HepG2 (cell line): Measurements from ENCODE around the gene TSHZ2. TPM values are rescaled to one million over a fixed set of nuclear protein-coding genes. Genes with fewer than 3 reads are reported as not detected.

Source experiments
- CENPX ChIP-seq: sonication (generic); formaldehyde crosslinking; IDR thresholded peaks from 2 replicates; pipeline ENCODE4 v1.9.0; 2021; ENCODE audit warnings: mild to moderate bottlenecking, missing genetic modification reagents, moderate library complexity
- FOXM1 ChIP-seq: sonication (generic); formaldehyde crosslinking; IDR thresholded peaks from 2 replicates; pipeline ENCODE4 v1.5.0; 2020; ENCODE audit warnings: missing genetic modification reagents
- MAFG ChIP-seq: sonication (generic); formaldehyde crosslinking; IDR thresholded peaks from 2 replicates; pipeline ENCODE4 v1.5.1; 2020; ENCODE audit warnings: mild to moderate bottlenecking, missing genetic modification reagents
- NCOA1 ChIP-seq: sonication (generic); formaldehyde crosslinking; IDR thresholded peaks from 2 replicates; pipeline ENCODE4 v1.9.0; 2021; ENCODE audit warnings: missing genetic modification reagents
- NFIC ChIP-seq: IDR thresholded peaks from 2 replicates; pipeline ENCODE4 v1.6.1; 2012; ENCODE audit warnings: mild to moderate bottlenecking, low read length, inconsistent platforms
- RAD21 ChIP-seq: fragments of 450-650 bp; formaldehyde crosslinking; IDR thresholded peaks from 2 replicates; pipeline ENCODE4 v1.5.0; 2020; ENCODE audit warnings: mild to moderate bottlenecking
- SRY ChIP-seq: sonication (generic); formaldehyde crosslinking; IDR thresholded peaks from 2 replicates; pipeline ENCODE4 v1.8.0; 2022; ENCODE audit warnings: mild to moderate bottlenecking, missing genetic modification reagents
- WIZ ChIP-seq: sonication (generic); formaldehyde crosslinking; IDR thresholded peaks from 2 replicates; pipeline ENCODE4 v1.5.1; 2020; ENCODE audit warnings: mild to moderate bottlenecking, missing genetic modification reagents
- ZNF264 ChIP-seq: sonication (generic); formaldehyde crosslinking; IDR thresholded peaks from 2 replicates; pipeline ENCODE4 v1.4.0; 2020; ENCODE audit warnings: missing genetic modification reagents
- ZNF577 ChIP-seq: sonication (generic); formaldehyde crosslinking; IDR thresholded peaks from 2 replicates; pipeline ENCODE4 v1.4.0; 2020; ENCODE audit warnings: mild to moderate bottlenecking, low read depth, missing genetic modification reagents, borderline replicate concordance
- ZNF773 ChIP-seq: sonication (generic); formaldehyde crosslinking; IDR thresholded peaks from 2 replicates; pipeline ENCODE4 v1.4.0; 2020; ENCODE audit warnings: missing genetic modification reagents, borderline replicate concordance
- ZSCAN9 ChIP-seq: IDR thresholded peaks from 2 replicates; pipeline ENCODE4 v1.6.1; 2016; ENCODE audit warnings: borderline replicate concordance
- polyA plus RNA-seq, 8 experiments: library from polyadenylated mRNA; depleted of rRNA in 3 of 8; stranded (reverse) in 7 of 8; unstranded in 1 of 8; fragments of >200 nt; fragmentation: Illumina TruSeq in 4 of 8; extraction: Trizol in 4 of 8; gene quantifications; 2 replicates each; pipeline versions ENCODE4 v1.2.1 to v1.2.3, GENCODE V29; 2011 to 2016; ENCODE audit warnings: low read depth in 4 of 8, missing spikeins in 1 of 8, mixed read lengths in 1 of 8; ENCODE audit not compliant: insufficient read depth in 1 of 8
- total RNA-seq, 5 experiments: library from RNA; depleted of rRNA; stranded (reverse); fragments of >200 nt; fragmentation: Illumina TruSeq; extraction: Trizol; gene quantifications; 2 replicates each; pipeline ENCODE4 v1.2.3, GENCODE V29; 2016; ENCODE audit warnings: low read depth in 1 of 5
- TF ChIP-seq, protein P1 (sequence below): sonication (generic); formaldehyde crosslinking; IDR thresholded peaks from 2 replicates; pipeline ENCODE4 v1.9.0; 2021; ENCODE audit warnings: missing genetic modification reagents, mild to moderate bottlenecking, borderline replicate concordance
- TF ChIP-seq, protein P2 (sequence below): sonication (generic); formaldehyde crosslinking; conservative IDR thresholded peaks from 2 replicates; pipeline ENCODE4 v1.5.0; 2020; ENCODE audit warnings: missing genetic modification reagents
- TF ChIP-seq, protein P3 (sequence below): sonication (generic); formaldehyde crosslinking; IDR thresholded peaks from 2 replicates; pipeline ENCODE4 v1.4.0; 2020; ENCODE audit warnings: mild to moderate bottlenecking, missing genetic modification reagents
- TF ChIP-seq, protein P4 (sequence below): sonication (generic); formaldehyde crosslinking; IDR thresholded peaks from 2 replicates; pipeline ENCODE4 v1.9.0; 2021; ENCODE audit warnings: mild to moderate bottlenecking, missing genetic modification reagents

Gene TSHZ2
- total and polyA plus RNA-seq, 2 of the 13 experiments (the other 11 are each of a cell fraction or from before 2014, with no cell fraction given) = 0.01 TPM; not detected in 1

DNA sequence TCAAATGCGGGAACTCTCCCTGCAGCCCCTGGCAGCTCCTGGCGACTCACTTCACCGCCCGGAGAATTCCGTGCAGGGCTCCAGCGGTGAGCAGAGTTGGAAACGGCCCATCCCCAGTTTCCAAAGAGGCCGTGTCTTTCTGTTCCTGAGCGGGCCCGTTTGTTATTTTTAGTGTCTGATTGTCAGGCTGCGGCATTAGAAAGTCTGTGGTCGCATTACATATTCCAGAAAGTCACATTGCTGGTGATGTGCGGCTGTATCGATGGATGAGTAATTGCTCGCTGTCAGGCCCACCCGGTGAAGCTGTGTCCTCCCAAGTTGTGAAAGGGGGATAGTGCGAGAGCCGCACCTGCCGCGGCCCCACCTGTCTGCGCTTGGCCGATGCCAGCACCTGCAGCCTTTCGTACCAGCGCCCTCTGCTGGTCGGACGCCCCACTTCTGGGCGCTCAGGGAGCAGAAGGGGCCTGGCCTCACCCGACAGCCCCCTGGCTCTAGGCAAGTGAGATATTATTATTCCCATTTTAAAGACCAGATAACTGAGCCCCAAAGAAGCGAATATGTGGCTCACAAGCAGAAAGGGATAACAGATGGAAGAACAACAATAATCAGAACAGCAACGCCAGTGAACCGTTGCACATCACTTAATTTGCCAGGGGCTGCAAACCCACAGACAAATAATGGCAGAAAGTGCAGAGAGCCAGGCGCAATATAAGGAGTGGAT lies 244.9 kb downstream of the TSHZ2 start (continued):
- TF ChIP-seq, protein P1, sequence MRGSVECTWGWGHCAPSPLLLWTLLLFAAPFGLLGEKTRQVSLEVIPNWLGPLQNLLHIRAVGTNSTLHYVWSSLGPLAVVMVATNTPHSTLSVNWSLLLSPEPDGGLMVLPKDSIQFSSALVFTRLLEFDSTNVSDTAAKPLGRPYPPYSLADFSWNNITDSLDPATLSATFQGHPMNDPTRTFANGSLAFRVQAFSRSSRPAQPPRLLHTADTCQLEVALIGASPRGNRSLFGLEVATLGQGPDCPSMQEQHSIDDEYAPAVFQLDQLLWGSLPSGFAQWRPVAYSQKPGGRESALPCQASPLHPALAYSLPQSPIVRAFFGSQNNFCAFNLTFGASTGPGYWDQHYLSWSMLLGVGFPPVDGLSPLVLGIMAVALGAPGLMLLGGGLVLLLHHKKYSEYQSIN (CRISPR knock-in tag) = no peak
- TF ChIP-seq FOXM1 (CRISPR knock-in tag) (no peak), RAD21 (CRISPR knock-in tag) (peak; percentile 98), SRY (CRISPR knock-in tag) (no peak; the same call in 1 of the 2 replicates), ZNF577 (CRISPR knock-in tag) (no peak), ZNF264 (no peak), ZNF773 (CRISPR knock-in tag) (no peak), CENPX (no peak), WIZ (CRISPR knock-in tag) (no peak), NFIC (no peak), NCOA1 (CRISPR knock-in tag) (no peak), MAFG (no peak), ZSCAN9 (CRISPR knock-in tag) (0 out of 2 replicates have a peak, but pooled peaks have one; percentile 30)
- TF ChIP-seq, protein P2, sequence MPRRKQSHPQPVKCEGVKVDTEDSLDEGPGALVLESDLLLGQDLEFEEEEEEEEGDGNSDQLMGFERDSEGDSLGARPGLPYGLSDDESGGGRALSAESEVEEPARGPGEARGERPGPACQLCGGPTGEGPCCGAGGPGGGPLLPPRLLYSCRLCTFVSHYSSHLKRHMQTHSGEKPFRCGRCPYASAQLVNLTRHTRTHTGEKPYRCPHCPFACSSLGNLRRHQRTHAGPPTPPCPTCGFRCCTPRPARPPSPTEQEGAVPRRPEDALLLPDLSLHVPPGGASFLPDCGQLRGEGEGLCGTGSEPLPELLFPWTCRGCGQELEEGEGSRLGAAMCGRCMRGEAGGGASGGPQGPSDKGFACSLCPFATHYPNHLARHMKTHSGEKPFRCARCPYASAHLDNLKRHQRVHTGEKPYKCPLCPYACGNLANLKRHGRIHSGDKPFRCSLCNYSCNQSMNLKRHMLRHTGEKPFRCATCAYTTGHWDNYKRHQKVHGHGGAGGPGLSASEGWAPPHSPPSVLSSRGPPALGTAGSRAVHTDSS (CRISPR knock-in tag) = no peak
- TF ChIP-seq, protein P3, sequence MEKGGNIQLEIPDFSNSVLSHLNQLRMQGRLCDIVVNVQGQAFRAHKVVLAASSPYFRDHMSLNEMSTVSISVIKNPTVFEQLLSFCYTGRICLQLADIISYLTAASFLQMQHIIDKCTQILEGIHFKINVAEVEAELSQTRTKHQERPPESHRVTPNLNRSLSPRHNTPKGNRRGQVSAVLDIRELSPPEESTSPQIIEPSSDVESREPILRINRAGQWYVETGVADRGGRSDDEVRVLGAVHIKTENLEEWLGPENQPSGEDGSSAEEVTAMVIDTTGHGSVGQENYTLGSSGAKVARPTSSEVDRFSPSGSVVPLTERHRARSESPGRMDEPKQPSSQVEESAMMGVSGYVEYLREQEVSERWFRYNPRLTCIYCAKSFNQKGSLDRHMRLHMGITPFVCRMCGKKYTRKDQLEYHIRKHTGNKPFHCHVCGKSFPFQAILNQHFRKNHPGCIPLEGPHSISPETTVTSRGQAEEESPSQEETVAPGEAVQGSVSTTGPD (CRISPR knock-in tag) = no peak
- TF ChIP-seq, protein P4, sequence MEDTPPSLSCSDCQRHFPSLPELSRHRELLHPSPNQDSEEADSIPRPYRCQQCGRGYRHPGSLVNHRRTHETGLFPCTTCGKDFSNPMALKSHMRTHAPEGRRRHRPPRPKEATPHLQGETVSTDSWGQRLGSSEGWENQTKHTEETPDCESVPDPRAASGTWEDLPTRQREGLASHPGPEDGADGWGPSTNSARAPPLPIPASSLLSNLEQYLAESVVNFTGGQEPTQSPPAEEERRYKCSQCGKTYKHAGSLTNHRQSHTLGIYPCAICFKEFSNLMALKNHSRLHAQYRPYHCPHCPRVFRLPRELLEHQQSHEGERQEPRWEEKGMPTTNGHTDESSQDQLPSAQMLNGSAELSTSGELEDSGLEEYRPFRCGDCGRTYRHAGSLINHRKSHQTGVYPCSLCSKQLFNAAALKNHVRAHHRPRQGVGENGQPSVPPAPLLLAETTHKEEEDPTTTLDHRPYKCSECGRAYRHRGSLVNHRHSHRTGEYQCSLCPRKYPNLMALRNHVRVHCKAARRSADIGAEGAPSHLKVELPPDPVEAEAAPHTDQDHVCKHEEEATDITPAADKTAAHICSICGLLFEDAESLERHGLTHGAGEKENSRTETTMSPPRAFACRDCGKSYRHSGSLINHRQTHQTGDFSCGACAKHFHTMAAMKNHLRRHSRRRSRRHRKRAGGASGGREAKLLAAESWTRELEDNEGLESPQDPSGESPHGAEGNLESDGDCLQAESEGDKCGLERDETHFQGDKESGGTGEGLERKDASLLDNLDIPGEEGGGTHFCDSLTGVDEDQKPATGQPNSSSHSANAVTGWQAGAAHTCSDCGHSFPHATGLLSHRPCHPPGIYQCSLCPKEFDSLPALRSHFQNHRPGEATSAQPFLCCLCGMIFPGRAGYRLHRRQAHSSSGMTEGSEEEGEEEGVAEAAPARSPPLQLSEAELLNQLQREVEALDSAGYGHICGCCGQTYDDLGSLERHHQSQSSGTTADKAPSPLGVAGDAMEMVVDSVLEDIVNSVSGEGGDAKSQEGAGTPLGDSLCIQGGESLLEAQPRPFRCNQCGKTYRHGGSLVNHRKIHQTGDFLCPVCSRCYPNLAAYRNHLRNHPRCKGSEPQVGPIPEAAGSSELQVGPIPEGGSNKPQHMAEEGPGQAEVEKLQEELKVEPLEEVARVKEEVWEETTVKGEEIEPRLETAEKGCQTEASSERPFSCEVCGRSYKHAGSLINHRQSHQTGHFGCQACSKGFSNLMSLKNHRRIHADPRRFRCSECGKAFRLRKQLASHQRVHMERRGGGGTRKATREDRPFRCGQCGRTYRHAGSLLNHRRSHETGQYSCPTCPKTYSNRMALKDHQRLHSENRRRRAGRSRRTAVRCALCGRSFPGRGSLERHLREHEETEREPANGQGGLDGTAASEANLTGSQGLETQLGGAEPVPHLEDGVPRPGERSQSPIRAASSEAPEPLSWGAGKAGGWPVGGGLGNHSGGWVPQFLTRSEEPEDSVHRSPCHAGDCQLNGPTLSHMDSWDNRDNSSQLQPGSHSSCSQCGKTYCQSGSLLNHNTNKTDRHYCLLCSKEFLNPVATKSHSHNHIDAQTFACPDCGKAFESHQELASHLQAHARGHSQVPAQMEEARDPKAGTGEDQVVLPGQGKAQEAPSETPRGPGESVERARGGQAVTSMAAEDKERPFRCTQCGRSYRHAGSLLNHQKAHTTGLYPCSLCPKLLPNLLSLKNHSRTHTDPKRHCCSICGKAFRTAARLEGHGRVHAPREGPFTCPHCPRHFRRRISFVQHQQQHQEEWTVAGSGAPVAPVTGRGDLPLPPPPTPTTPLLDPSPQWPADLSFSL (CRISPR knock-in tag) = no peak
